H1 (cell line): ENCODE measurements around the gene RGS16. TPM values are rescaled to one million over a fixed set of nuclear protein-coding genes. Genes with fewer than 3 reads are reported as not detected.

Source experiments
- CTCF ChIA-PET: fragments of 300-600 bp; sonication (Branson Sonifier 250); formaldehyde crosslinking; loops from one replicate; lab custom pipeline; 2021; ENCODE audit not compliant: partially characterized antibody; lab: Charles Lee
- POLR2A ChIA-PET: fragments of 300-600 bp; sonication (Branson Sonifier 250); formaldehyde crosslinking; loops from one replicate; lab custom pipeline; 2021; ENCODE audit warnings: inconsistent platforms; ENCODE audit not compliant: partially characterized antibody; lab: Charles Lee
- DNase-seq, 2 experiments: peaks; one replicate each; pipeline versions ENCODE4 v3.0.0 to v3.0.0-alpha.2; 2010 to 2022; ENCODE audit warnings: low spot score in 2 of 2, low read depth in 1 of 2, mixed read lengths in 1 of 2
- FAIRE-seq: peaks from 2 replicates; lab custom pipeline; 2011; peaks lifted over from hg19 to GRCh38; lab: Jason Lieb, UNC
- H2AFZ ChIP-seq: 2 replicates; pipeline ENCODE4 v1.8.1; 2012; ENCODE audit warnings: low read length, inconsistent platforms
- H2AK5ac ChIP-seq: 2 replicates; pipeline ENCODE4 v1.6.1; 2013; ENCODE audit warnings: low read depth, low read length
- H2BK120ac ChIP-seq: replicated peaks from 2 replicates; pipeline ENCODE3; 2013; ENCODE audit warnings: low read depth, low read length, inconsistent platforms
- H2BK12ac ChIP-seq: 2 replicates; pipeline ENCODE4 v1.6.1; 2013; ENCODE audit warnings: low read depth, low read length
- H2BK15ac ChIP-seq: 2 replicates; pipeline ENCODE4 v1.6.1; 2013; ENCODE audit warnings: low read length
- H2BK20ac ChIP-seq: 2 replicates; pipeline ENCODE4 v1.6.1; 2013; ENCODE audit warnings: low read length
- H2BK5ac ChIP-seq: 2 replicates; pipeline ENCODE4 v1.6.1; 2013; ENCODE audit warnings: low read depth, low read length
- H3K14ac ChIP-seq: 2 replicates; pipeline ENCODE4 v1.6.1; 2013; ENCODE audit warnings: inconsistent platforms; ENCODE audit not compliant: insufficient read length
- H3K18ac ChIP-seq: 2 replicates; pipeline ENCODE4 v1.6.1; 2013; ENCODE audit warnings: low read length; ENCODE audit errors: extremely low read depth
- H3K23ac ChIP-seq: 2 replicates; pipeline ENCODE4 v1.6.1; 2013; ENCODE audit warnings: inconsistent platforms; ENCODE audit not compliant: insufficient read length
- H3K23me2 ChIP-seq: 2 replicates; pipeline ENCODE4 v1.6.1; 2013; ENCODE audit warnings: low read depth, low read length
- H3K27ac ChIP-seq: 2 replicates; pipeline ENCODE4 v1.6.1; 2011; ENCODE audit warnings: low read depth, low read length, inconsistent platforms
- H3K27me3 ChIP-seq, 4 experiments: replicated peaks in 1 of 4; 1 replicate in 1 of 4; 2 replicates in 3 of 4; pipeline versions ENCODE4 v1.6.1 to v1.8.1; 2011 to 2013; ENCODE audit warnings: low read length in 3 of 4, mild to moderate bottlenecking in 3 of 4, inconsistent platforms in 2 of 4, mixed read lengths in 2 of 4, moderate library complexity in 1 of 4; ENCODE audit not compliant: control insufficient read depth in 3 of 4, insufficient read depth in 3 of 4; ENCODE audit errors: extremely low read depth in 1 of 4
- H3K36me3 ChIP-seq, 4 experiments: 2 replicates each; pipeline versions ENCODE4 v1.6.1 to v1.8.1; 2011 to 2013; ENCODE audit warnings: mild to moderate bottlenecking in 4 of 4, low read length in 3 of 4, moderate library complexity in 2 of 4, control low read depth in 1 of 4, inconsistent platforms in 1 of 4; ENCODE audit not compliant: insufficient read depth in 4 of 4, control insufficient read depth in 2 of 4
- H3K4ac ChIP-seq: replicated peaks from 2 replicates; pipeline ENCODE3; 2013; ENCODE audit warnings: low read length, low read depth, mixed read lengths, inconsistent platforms; ENCODE audit not compliant: insufficient read length
- H3K4me1 ChIP-seq, 4 experiments: replicated peaks in 1 of 4; 1 replicate in 1 of 4; 2 replicates in 3 of 4; pipeline versions ENCODE4 v1.6.1 to v1.8.1; 2011 to 2013; ENCODE audit warnings: low read length in 3 of 4, inconsistent platforms in 2 of 4, mixed read lengths in 1 of 4; ENCODE audit not compliant: insufficient read depth in 4 of 4, control insufficient read depth in 3 of 4
- H3K4me2 ChIP-seq, 2 experiments: 2 replicates each; pipeline versions ENCODE4 v1.6.1 to v1.8.1; 2011 to 2013; ENCODE audit warnings: low read depth in 2 of 2, low read length in 2 of 2, control low read depth in 1 of 2, inconsistent platforms in 1 of 2, mild to moderate bottlenecking in 1 of 2; ENCODE audit not compliant: insufficient read depth in 1 of 2
- H3K4me3 ChIP-seq, 4 experiments: fragments of 200-600, 300-600 bp in 1 of 4; sonication (generic), shearing (Covaris generic), sonication (Bioruptor Twin) in 1 of 4; 2 replicates each; pipeline versions ENCODE4 v1.5.1 to v1.8.1; 2011 to 2016; ENCODE audit warnings: low read length in 4 of 4, low read depth in 3 of 4, control low read depth in 2 of 4, inconsistent platforms in 2 of 4, mild to moderate bottlenecking in 2 of 4, mixed read lengths in 1 of 4, moderate library complexity in 1 of 4; ENCODE audit not compliant: insufficient read depth in 2 of 4; ENCODE audit errors: extremely low read depth in 1 of 4
- H3K56ac ChIP-seq: replicated peaks from 2 replicates; pipeline ENCODE3; 2013; ENCODE audit warnings: low read depth, mild to moderate bottlenecking, mixed read lengths, low read length, inconsistent platforms; ENCODE audit not compliant: insufficient read length
- H3K79me1 ChIP-seq: 2 replicates; pipeline ENCODE4 v1.6.1; 2013; ENCODE audit warnings: low read depth, low read length, control low read depth
- H3K79me2 ChIP-seq, 2 experiments: 2 replicates each; pipeline versions ENCODE4 v1.6.1 to v1.8.1; 2012 to 2013; ENCODE audit warnings: low read length in 2 of 2, mild to moderate bottlenecking in 2 of 2, inconsistent platforms in 1 of 2; ENCODE audit not compliant: insufficient read depth in 2 of 2, control insufficient read depth in 1 of 2
- H3K9ac ChIP-seq, 4 experiments: replicated peaks in 1 of 4; 1 replicate in 1 of 4; 2 replicates in 3 of 4; pipeline versions ENCODE4 v1.6.1 to v1.8.1; 2011 to 2013; ENCODE audit warnings: low read depth in 3 of 4, low read length in 3 of 4, control low read depth in 2 of 4, mild to moderate bottlenecking in 2 of 4, moderate library complexity in 2 of 4, inconsistent platforms in 1 of 4; ENCODE audit errors: extremely low read depth in 1 of 4
- H3K9me3 ChIP-seq, 2 experiments: 2 replicates each; pipeline versions ENCODE4 v1.6.1 to v1.8.1; 2012 to 2013; ENCODE audit warnings: mild to moderate bottlenecking in 2 of 2, moderate library complexity in 2 of 2, control low read depth in 1 of 2, inconsistent platforms in 1 of 2, low read depth in 1 of 2, low read length in 1 of 2, mixed read lengths in 1 of 2; ENCODE audit not compliant: insufficient read depth in 2 of 2
- H4K20me1 ChIP-seq, 2 experiments: replicated peaks in 1 of 2; 2 replicates each; pipeline versions ENCODE3 to v1.8.1; 2011 to 2013; ENCODE audit warnings: inconsistent platforms in 2 of 2, low read length in 2 of 2, mild to moderate bottlenecking in 1 of 2; ENCODE audit not compliant: insufficient read depth in 2 of 2, control insufficient read depth in 1 of 2
- H4K5ac ChIP-seq: 2 replicates; pipeline ENCODE4 v1.6.1; 2013; ENCODE audit warnings: low read length, low read depth, mixed read lengths, inconsistent platforms; ENCODE audit not compliant: insufficient read length
- H4K8ac ChIP-seq: 2 replicates; pipeline ENCODE4 v1.8.0; 2013; ENCODE audit warnings: mild to moderate bottlenecking, moderate library complexity, low read length, inconsistent platforms; ENCODE audit not compliant: insufficient read depth; ENCODE audit errors: extremely low read depth
- H4K91ac ChIP-seq: replicated peaks from 2 replicates; pipeline ENCODE3; 2013; ENCODE audit warnings: low read length, mixed read lengths, inconsistent platforms; ENCODE audit not compliant: insufficient read length
- CHD2 ChIP-seq: IDR thresholded peaks from 2 replicates; pipeline ENCODE4 v1.6.1; 2012; ENCODE audit warnings: low read length, improper control_type of control experiment
- CTBP2 ChIP-seq: IDR thresholded peaks from 2 replicates; pipeline ENCODE4 v1.7.0; 2011; ENCODE audit warnings: borderline replicate concordance, mild to moderate bottlenecking, moderate library complexity, mixed read lengths, low read length; ENCODE audit not compliant: insufficient read depth, insufficient read length
- MAFK ChIP-seq: IDR thresholded peaks from 2 replicates; pipeline ENCODE4 v1.6.1; 2012; ENCODE audit warnings: low read depth, mild to moderate bottlenecking, improper control_type of control experiment, low read length
- NANOG ChIP-seq: IDR thresholded peaks from 2 replicates; pipeline ENCODE4 v1.6.1; 2011; ENCODE audit warnings: low read length, low read depth, mild to moderate bottlenecking, inconsistent platforms; ENCODE audit not compliant: insufficient read depth, poor library complexity, severe bottlenecking
- PHF8 ChIP-seq: fragments of 200-600 bp; sonication (generic); conservative IDR thresholded peaks from 2 replicates; pipeline ENCODE4 v1.7.1; 2012; ENCODE audit warnings: low read depth, mild to moderate bottlenecking, inconsistent platforms, low read length, moderate library complexity
- POLR2A ChIP-seq, 2 experiments: IDR thresholded peaks; 1 replicate in 1 of 2; 2 replicates in 1 of 2; pipeline ENCODE4 v1.6.1; 2011; ENCODE audit warnings: low read depth in 2 of 2, low read length in 2 of 2, mild to moderate bottlenecking in 2 of 2; ENCODE audit errors: control extremely low read depth in 1 of 2
- SAP30 ChIP-seq: fragments of 300-600 bp; sonication (generic); IDR thresholded peaks from 2 replicates; pipeline ENCODE4 v1.7.1; 2012; ENCODE audit warnings: low read length, moderate library complexity, mild to moderate bottlenecking, inconsistent platforms; ENCODE audit not compliant: insufficient read depth, insufficient replicate concordance
- SIN3A ChIP-seq, 2 experiments: IDR thresholded peaks in 1 of 2; conservative IDR thresholded peaks in 1 of 2; 2 replicates each; pipeline ENCODE4 v1.6.1; 2011 to 2012; ENCODE audit warnings: low read length in 2 of 2, improper control_type of control experiment in 1 of 2, low read depth in 1 of 2, mild to moderate bottlenecking in 1 of 2
- SIX5 ChIP-seq: IDR thresholded peaks from 2 replicates; pipeline ENCODE4 v1.6.1; 2011; ENCODE audit warnings: mild to moderate bottlenecking, low read depth, low read length
- USF2 ChIP-seq: IDR thresholded peaks from 2 replicates; pipeline ENCODE4 v1.6.1; 2011; ENCODE audit warnings: low read length, improper control_type of control experiment
- WGBS, 2 experiments: shearing (Covaris generic) in 1 of 2; methylation state at CpG; one replicate each; pipeline versions ENCODE4 v1.1.6 to v1.1.7; 2013 to 2015; ENCODE audit warnings: low lambda C conversion rate in 2 of 2, mixed read lengths in 2 of 2, inconsistent platforms in 1 of 2, low coverage in 1 of 2, missing lambda C conversion rate in 1 of 2; ENCODE audit not compliant: insufficient replicate concordance in 2 of 2, insufficient coverage in 1 of 2, insufficient read length in 1 of 2; ENCODE audit errors: extremely low coverage in 1 of 2, missing lambda C conversion rate in 1 of 2; 5-methylcytosine and 5-hydroxymethylcytosine counted together
- polyA plus RNA-seq, 7 experiments: library from polyadenylated mRNA; depleted of rRNA in 3 of 7; stranded (reverse) in 5 of 7; unstranded in 2 of 7; fragments of >200 nt in 5 of 7; fragments of 200-250 nt in 2 of 7; gene quantifications; 1 replicate in 5 of 7; 2 replicates in 1 of 7; 4 replicates in 1 of 7; pipeline versions ENCODE4 v1.2.1 to v1.2.3, GENCODE V29; 2011 to 2013; ENCODE audit warnings: missing spikeins in 2 of 7, mixed read lengths in 2 of 7
- total RNA-seq: library from RNA; stranded (reverse); fragmentation: NEBNext Ultra II Directional; extraction: Animal tissue kit (Norgen Biotek cat#: 25700); gene quantifications from 2 replicates; pipeline ENCODE4 v1.2.1, GENCODE V29; 2021

RGS16 gene
- total and polyA plus RNA-seq, 2 of the 8 experiments (the other 6 are each of a cell fraction or from before 2014, with no cell fraction given): 5.7 to 9.8 TPM

- ChIA-PET POLR2A (interaction anchor here (0.6 to 15.0 kb wide), 16 partner anchors 12 to 664 kb away, joined by 3 to 231 read pairs (median 3); partner anchors contain the start of genes GLUL and NPL), CTCF (interaction anchor here (0.7 to 37.1 kb wide), 18 partner anchors 9 to 207 kb away, joined by 3 to 1131 read pairs (median 6); partner anchors contain the start of gene NPL)
- Histone ChIP-seq H3K23ac (no peak overlapping the region), H4K5ac (peak overlapping the region; percentile 44), H4K91ac (no peak overlapping the region), H2BK5ac (no peak overlapping the region), H3K36me3 (peaks cover 10 to 15% (median 12%) of the 10 kb centered on the region in 4 experiments; a peak in 6 of 8 replicates), H2AFZ (0 out of 2 replicates have a peak overlapping the region, but pooled peaks have one; percentile 9), H2BK12ac (peak overlapping the region; percentile 76; the same call in 1 of the 2 replicates), H2BK15ac (no peak overlapping the region), H3K23me2 (peaks cover 7% of the 10 kb centered on the region), H3K9ac (peak overlapping the region in 1 of 4 experiments; percentile 8; a peak in 2 of 7 replicates), H2AK5ac (no peak overlapping the region), H3K4me2 (peak overlapping the region; percentile 76 to 84), H3K27ac (peak overlapping the region; percentile 34; the same call in 1 of the 2 replicates), H3K79me2 (no peaks in the 10 kb centered on the region), H3K9me3 (no peaks in the 10 kb centered on the region), H3K14ac (no peak overlapping the region), H3K56ac (peak overlapping the region; percentile 11), H3K4me1 (peaks cover 4 to 19% (median 8%) of the 10 kb centered on the region in 4 experiments), H3K79me1 (no peaks in the 10 kb centered on the region), H2BK20ac (no peak overlapping the region; the same call in none of the 2 replicates), H3K18ac (peak overlapping the region; percentile 74; the same call in 1 of the 2 replicates), H2BK120ac (no peak overlapping the region), H3K4me3 (peak overlapping the region; percentile 41 to 66 (median 50)), H4K8ac (peak overlapping the region; percentile 70; the same call in 1 of the 2 replicates), H3K27me3 (peaks cover 0 to 31% (median 20%) of the 10 kb centered on the region in 4 experiments; a peak in 6 of 7 replicates), H4K20me1 (peaks cover 2 to 4% of the 10 kb centered on the region in 2 experiments), H3K4ac (no peak overlapping the region)
- WGBS, 2 experiments: 32% methylated on average over 4 of the region's 12 CpGs; no CpG with 5 or more reads in 1 of the 2 experiments
- DNase-seq: no peak
- FAIRE-seq: no peak
- TF ChIP-seq SIX5 (no peak), POLR2A (IDR thresholded peaks at IDR 0.05; ENCODE audit: control extremely low read depth in 1 of 2, low read depth in 2 of 2, low read length in 2 of 2) (no peak), SIN3A (conservative IDR thresholded peaks at IDR 0.05 in 1 of 2, IDR thresholded peaks at IDR 0.05 in 1 of 2; ENCODE audit: low read depth in 1 of 2, low read length in 2 of 2) (no peak; a peak in 1 of 4 replicates), CTBP2 (no peak), USF2 (no peak), SAP30 (no peak), CHD2 (no peak), NANOG (no peak), PHF8 (no peak), MAFK (no peak; the same call in 1 of the 2 replicates)
Observed at GRCh38 chr1:182603646-182604174, 479 bp downstream of the RGS16 start.
